HG03575 (cell line): ENCODE data around the gene NCKAP5.

Experiments
- ATAC-seq: cut with Tn5 transposase; IDR thresholded peaks from one replicate; pipeline ENCODE4 v1.9.1; 2021; ENCODE audit not compliant: unreplicated experiment, insufficient number of reproducible peaks, low FRiP score; ENCODE audit errors: extremely low read depth

Gene NCKAP5

DNA sequence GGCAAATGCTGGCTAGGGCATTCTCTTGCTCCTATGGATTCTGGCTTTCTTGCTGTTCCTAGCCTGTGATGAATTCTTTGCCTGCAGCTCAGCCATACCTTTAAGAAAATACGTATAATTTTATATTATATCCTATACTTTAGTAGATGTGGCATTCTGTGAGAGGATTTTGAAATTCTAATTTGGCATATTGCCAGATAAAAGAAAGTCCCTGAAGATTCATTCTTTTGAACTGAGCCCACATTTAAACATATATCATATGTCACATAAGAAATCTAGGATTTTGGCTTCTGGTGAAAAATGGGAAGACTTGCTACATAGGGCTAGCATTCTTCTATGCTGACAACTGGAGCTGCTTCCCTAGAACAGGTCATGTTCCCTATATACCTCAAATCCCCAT is 806.8 kb downstream of the NCKAP5 start:
- no peak for ATAC-seq

DNA sequence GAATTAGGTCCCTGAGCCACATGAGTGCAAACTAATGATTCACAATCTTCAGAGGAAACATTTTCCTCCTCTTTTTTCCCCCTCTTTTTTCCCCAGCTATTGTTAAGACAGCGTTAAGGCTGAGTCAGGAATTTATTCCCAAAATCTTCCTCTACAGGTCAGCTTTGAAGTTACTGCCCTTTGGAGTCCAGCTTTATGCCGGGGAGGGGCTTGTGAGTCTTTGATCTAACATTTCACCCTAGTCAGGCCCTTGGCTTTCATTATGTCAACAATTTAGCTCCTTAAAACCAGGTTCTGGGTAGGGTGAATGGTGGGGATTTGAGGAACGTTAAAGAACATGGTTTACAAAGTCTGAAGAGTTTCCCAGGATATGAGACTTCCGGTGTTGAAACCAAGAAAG is 807.3 kb downstream of the NCKAP5 start:
- no peak for ATAC-seq

DNA sequence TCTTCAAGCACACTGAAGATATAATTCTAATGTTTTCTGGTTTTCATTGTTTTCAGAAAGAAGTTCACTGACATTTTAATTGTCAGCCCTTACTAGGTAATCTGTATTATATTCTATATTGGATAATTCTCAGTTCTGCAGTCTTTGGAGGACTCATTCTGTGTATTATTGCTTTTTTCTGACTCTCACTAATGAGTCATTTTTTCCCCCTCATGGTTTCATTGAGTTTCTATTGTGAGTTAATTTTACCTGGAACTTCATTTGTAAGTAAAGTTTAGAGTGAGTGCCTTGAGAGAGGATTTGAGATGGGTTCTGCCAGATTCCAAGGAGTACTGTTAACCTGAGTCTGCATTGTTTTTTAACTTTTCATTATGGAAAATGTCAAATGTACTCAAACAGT is 807.9 kb downstream of the NCKAP5 start:
- ATAC-seq: no peak

DNA sequence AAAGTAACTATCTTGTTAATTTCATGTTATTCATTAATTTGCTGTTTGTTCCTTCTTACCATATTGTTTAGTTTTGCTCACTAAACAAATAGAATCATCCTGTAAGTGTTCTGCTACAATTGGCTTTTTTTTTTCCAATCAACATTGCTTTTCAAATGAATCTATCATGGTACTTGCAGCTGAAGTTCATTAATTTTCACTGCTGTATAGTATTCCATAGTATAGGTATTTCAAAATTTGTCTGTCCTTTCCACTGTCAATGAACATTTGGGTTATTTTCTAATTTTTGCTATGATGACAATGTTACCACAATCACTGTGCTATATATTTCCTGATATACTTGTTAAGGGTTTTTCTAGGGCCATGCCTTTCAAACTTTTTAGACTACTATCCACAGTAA is 809.3 kb downstream of the NCKAP5 start:
- no peak for ATAC-seq

DNA sequence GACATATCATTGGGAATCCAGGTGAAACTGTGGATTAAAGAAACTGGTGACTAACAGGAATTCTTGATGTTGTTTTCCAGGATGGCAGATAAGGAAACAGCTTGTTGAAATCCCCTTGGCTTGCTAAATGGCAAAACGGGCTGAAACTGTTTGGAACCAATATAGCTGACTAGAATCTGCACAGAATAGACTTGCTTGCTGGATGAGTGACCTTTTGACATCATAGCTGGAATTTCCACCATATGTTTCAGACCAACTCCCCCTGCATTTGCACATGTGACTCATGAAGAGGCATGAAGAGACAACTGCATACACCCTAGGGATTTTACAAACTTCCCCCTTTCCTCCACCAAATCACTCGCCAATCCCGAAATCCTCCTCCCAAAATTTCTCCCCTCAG is 810.6 kb downstream of the NCKAP5 start:
- no peak for ATAC-seq

DNA sequence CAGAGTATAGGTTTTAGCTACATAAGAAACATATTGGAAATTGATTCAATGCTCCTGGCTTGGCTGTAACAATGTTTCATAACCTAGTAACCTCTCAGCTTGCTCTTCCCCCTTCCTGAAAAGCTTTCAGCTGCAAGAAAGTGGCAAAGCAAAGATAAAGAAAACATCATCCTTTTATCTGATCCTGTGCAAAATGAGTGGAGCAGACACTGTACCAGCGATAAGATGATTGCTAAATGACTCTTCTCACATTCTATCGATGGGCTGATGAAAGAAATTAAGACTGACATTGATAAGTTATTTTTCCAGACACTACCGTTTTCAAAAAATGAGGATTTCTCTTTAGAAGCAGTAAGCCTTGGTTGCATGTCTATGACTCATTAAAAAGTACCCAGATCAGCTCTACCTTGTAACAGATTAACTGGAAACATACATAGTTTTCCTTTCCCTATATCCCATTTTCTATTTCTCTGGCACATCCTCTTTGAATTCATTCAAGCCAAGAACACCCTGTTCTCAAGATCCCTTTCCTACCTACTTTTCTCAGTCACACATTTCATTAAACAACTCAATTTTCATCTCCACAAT is 811.2 kb downstream of the NCKAP5 start:
- no peak for ATAC-seq

DNA sequence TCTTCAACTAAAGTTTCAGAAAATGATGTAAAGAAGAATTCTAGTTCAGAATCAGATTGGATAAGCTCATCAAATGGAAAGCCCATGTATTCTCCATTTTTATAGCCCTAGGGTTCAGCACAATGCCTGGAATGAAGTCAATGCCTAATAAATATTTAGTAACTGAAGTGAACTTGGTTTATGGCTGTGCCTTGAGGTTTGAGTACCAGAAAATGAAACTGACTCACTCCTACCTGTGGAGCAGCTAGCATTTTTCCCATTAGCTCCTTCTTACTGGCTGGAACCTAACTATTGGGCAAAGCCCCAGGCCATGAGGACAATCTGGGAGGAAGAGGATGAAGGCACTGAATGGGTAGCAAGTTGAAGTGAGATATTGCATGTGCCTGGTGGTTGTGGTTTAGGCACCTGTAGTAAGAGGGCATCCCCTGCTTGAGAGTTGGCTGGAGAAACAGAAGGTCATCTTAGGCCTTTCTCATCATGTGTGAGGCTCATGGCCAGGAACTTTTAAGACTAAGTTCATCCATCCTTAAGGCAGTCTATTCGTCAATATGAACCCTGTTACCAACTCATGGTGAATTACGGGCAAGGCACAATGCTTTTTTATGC is 813.3 kb downstream of the NCKAP5 start:
- no peak for ATAC-seq

DNA sequence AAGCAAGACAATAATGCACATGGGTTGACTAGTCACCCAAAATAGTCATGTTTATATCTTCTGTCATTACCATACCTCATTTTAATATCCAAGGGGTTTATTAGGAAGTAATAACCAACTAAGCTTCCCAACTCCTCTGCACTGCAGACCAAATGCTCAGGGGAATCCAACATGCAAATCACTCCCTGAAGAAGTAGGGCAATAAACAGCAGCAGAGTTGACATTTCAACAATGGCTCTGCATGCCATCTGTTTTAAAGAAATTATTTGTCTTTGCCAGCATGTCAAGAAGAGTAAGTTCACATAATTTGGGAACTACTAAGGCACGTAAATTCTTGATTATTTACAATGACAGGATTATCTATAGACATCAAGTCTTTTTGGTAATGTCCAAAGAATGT is 813.9 kb downstream of the NCKAP5 start:
- ATAC-seq: no peak

DNA sequence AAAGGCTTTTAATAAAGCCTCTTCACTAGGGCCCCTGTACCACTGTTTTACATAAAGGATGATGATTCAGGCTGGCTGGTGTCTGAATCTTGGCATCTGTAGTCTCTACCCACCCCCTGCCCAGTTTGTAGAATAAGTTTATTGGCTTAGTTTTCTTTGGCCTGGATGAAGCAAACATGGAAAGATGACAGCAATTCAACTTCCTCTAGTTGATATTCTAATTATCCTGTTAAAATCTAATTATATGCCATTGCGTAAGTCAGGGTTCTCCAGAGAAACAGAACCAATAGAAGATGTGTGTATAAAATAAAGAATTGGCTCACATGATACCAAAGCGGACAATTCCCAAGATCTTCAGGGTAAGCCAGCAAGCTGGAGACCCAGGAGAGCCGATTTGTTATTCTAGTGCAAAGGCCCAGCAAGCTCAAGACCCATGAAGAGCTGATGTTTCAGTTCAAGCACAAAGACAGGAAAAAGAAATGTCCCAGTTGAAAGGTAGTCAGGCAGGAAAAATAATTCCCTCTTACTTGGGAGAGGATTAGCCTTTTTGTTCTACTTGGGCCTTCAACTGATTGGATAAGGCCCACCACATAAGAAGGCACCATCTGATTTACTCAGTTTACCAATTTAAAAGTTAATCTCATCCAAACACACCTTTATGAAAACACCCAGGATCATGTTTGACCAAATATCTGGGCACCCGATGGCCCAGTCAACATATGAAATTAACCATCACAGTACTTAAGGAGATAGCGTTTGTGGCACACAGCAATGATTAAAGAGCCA is 815.6 kb downstream of the NCKAP5 start:
- ATAC-seq: no peak

DNA sequence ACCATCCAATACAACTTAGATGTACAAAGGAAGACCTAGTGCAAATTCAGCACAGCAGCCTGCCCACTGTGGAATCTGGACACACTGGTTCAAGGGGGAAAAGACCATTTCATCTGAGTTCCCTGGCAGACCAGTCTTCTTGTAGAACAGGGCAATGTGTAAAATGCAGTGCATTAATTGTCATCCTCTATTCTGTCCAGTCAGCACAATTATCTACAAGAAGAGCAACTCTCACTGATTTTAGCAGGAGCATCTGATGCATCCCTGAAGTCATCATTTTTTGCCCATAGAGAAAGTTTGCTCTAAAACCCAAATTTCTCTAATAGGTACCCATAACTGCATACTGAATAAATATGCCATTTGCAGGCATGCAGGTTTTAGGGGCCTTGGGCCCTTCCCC is 816.4 kb downstream of the NCKAP5 start:
- ATAC-seq: no peak

DNA sequence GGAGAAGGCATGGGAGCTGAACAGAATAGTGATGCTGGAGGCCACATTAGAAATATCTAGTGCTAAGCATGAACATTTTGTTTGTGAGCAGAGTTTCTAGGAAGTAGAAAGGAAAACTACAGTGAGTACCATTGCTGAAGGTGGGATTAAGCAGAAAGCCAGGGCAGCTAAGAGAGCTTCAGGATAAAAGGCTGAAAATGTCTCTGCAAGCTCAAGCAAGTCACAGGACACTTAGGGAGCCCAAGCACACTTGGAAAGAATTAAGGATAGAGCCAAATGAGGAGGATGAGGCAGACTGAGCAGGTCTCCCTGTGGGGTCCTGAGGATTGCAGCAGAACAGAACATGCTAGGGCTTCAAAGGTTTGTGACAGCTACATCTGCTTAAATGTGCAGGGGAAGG is 817.7 kb downstream of the NCKAP5 start:
- no peak for ATAC-seq

DNA sequence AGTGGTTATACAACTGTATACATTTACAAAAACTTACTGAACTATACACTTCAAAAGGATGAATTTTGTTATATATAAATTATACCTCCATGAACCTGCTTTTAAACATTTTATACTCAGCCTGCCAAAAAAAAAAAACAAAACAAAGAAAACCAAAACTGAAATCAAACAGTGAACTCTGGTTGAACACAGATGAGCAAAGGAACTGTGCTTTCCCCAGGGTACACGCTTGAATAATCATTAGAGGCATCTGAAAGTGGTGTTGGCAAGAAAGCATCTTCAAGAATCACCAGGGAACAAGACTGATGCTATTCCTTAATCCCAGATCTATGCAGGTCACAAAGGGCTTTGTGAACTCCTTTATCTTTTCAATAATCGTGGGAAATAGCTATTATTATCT is 821.2 kb downstream of the NCKAP5 start:
- ATAC-seq: no peak

DNA sequence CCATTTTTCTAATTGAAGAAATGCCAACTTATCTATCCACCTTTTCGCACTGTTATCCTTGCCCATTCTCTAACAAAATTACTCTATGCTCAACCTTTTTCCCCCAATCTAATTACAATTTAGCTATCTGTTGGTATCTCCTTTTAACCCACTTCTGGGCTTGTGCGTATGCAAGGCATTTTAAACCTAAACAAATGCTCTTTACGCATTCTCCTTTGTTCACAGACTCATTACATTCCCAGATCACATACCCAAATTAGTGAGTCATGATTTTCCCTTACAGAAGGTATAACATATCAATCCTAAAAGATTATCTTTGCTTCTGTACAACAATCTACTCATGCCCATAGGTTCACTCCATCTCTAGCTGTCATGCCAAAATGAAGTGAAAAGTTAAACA is 826.5 kb downstream of the NCKAP5 start:
- ATAC-seq: no peak

DNA sequence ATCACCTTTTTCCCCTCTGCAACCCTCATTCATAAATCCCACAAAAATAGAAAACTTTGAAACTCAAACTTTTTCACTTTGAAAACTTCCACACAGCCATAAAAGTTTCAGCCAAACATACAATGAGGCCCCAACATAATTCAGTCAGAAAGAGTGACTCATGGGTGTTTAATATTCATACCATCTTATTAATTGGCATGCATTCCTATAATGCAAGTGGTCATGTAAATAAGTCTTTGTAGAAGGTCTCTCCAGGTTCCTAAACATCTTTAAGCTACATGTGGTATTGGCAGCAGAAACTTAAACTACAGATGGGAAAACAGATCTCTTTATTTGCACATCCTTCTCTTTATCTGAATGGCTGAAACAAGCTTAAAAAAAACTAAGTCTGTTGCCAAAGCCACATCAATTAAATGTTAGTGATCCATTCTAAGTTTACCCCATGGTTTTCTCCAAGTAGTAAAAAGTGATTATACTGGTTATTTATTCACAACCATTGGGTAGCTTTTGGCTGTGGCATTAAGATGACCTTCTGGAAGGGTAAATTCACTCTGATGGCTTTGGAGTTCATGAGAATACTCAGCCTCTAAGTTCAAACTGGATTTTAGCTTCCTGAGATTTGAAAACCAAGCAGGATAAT is 828.1 kb downstream of the NCKAP5 start:
- no peak for ATAC-seq

DNA sequence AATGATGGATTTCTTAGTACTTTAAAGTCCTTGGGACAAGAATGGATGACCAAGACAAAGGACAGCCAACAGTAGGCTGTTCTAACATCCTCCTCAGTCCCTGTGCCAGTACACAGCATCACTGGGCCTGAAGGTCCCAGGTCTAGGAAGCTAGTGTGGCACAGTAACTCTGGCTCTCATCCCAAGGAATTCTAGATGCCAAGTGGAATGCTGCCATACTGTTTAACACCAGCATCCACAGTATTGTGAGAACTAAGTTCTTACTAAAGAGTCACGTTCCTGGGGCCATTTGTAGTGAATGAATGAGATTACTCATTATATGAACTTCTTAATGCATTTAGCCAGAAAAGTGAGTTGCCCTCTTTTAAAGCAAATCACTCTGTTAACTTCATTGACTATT is 830.0 kb downstream of the NCKAP5 start:
- no peak for ATAC-seq

DNA sequence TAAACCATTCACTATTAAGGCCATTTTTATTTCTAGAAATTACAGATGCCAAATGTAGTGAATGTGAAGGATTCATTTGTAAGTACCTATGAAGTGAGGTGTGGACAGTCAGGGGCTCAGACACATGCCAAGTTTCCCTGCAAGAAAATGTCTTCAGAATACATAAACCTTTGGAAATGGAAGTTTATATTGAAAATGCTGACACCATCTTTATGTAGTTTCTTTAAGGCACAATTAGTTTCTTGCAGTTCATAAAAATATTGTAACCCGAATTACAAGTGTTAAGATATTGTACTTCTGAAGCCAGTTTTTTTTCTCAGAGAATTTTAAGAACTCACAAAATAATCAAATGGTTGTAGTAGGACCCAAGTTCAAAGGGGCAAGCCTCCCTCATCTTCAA is 832.2 kb downstream of the NCKAP5 start:
- no peak for ATAC-seq

DNA sequence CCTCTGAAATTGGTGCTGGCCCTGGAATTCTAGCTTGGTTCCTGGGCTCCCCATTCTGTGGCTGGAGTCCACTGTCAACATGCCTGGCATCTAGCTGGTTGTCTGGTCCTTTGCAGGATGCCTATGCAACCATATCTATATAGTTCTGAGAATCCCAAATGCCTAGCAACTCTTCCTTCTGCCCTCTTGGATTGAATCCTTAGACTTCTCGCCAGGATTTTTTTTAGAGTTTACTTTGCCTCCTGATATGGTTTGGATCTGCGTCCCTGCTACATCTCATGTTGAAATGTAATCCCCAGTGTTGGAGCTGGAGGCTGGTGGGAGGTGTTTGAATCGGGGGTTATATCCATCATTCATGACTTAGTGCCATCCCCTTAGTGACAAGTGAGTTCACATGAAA is 833.3 kb downstream of the NCKAP5 start:
- no peak for ATAC-seq

DNA sequence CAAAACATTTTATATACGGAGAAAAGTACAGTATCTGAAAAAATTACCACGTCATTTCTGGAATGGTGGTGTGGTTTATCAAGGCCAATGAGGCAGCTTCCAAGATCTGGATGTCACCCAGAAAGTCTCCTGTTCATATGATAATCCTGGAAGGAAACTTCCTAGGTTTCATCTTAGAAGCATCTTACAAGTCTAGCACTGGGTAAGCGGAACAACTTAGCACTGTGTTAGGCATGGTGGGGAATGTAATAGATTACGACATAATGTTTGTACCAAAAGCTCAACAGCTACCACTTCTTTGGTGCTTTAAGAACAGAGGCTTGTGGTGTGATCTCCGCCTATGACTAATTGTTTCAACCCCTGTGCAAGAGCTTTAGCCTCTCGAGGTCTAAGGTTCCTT is 835.2 kb downstream of the NCKAP5 start:
- ATAC-seq: no peak

DNA sequence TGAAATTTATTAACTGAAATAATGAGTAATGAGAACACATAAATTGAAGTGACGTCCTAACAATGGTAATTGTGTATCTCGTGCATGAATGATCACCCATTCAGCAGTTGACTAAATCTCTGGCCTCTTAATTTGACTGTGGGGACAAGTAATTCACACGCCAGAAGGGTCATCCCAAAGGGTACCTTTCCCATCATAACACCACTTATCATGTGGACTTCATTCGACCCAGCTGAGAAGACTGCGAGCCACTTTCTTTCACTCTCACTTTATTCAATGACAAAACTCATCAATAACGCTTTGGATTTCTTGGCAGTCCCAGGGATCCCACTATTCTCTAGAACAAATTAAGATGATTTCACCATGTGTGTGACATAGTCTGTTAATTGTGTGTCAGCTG is 835.6 kb downstream of the NCKAP5 start:
- ATAC-seq: no peak

DNA sequence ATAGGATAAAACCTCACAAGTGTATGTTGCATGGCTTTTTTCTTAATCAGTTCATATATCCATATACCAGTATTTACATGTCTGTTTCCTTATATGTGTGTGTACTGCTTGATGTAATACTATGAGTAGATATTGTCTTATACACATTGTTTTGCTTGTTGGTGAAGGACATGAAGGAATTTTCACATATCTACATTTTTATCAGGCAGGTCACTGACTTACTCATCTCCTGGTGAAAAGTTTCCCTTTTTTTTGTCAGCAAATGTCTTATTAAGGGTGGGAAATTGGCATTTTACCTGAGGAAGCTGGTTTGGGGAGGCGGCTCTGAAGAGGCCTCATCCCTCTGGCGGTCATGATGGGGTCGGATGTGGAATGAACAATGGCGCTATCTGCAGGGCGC is 836.8 kb downstream of the NCKAP5 start:
- no peak for ATAC-seq
